ENCODE data around the gene DHDDS.

DHDDS gene

DNA sequence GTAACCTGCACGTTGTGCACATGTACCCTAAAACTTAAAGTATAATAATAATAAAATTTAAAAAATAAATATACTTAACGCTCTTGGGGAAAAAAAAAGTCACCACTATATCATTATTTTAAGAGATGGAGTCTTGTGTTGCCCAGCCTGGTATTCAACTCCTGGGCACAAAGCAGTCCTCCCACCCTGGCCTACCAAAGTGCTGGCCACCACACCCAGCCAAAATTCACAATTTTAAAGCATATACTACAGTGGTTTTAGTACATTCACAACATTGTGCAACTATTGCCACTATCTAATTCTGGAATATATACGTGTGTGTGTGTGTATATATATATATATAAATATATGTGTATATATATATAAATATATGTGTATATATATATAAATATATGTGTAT lies 46.0 kb downstream of the DHDDS start:
- no peak for DNase-seq (ENCODE audit: low spot score)
- in situ Hi-C loops (cut with MboI; ENCODE audit: low pct_unique_long_range_greater_than_20kb, low sequenced_read_pairs, unreplicated experiment) = no loop called here
- TF ChIP-seq, protein P1, sequence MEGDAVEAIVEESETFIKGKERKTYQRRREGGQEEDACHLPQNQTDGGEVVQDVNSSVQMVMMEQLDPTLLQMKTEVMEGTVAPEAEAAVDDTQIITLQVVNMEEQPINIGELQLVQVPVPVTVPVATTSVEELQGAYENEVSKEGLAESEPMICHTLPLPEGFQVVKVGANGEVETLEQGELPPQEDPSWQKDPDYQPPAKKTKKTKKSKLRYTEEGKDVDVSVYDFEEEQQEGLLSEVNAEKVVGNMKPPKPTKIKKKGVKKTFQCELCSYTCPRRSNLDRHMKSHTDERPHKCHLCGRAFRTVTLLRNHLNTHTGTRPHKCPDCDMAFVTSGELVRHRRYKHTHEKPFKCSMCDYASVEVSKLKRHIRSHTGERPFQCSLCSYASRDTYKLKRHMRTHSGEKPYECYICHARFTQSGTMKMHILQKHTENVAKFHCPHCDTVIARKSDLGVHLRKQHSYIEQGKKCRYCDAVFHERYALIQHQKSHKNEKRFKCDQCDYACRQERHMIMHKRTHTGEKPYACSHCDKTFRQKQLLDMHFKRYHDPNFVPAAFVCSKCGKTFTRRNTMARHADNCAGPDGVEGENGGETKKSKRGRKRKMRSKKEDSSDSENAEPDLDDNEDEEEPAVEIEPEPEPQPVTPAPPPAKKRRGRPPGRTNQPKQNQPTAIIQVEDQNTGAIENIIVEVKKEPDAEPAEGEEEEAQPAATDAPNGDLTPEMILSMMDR (IDR thresholded peaks at IDR 0.05; ENCODE audit: extremely low read depth, insufficient read depth, missing control alignments) = no peak

- in situ Hi-C loops (cut with MboI; ENCODE audit: low pct_unique_long_range_greater_than_20kb, low sequenced_read_pairs, unreplicated experiment) = no loop called here
- no peak for DNase-seq (ENCODE audit: low spot score)
- TF ChIP-seq, protein P1 (IDR thresholded peaks at IDR 0.05; ENCODE audit: extremely low read depth, insufficient read depth, missing control alignments) = no peak
Observed at GRCh38 chr1:26478988-26479387, 46.9 kb downstream of the DHDDS start.

- in situ Hi-C loops (cut with MboI; ENCODE audit: low pct_unique_long_range_greater_than_20kb, low sequenced_read_pairs, unreplicated experiment) = no loop called here
- TF ChIP-seq, protein P1 (IDR thresholded peaks at IDR 0.05; ENCODE audit: extremely low read depth, insufficient read depth, missing control alignments) = no peak
- no peak for DNase-seq (ENCODE audit: low spot score)
Observed at GRCh38 chr1:26482921-26483320, 50.8 kb downstream of the DHDDS start.

DNA sequence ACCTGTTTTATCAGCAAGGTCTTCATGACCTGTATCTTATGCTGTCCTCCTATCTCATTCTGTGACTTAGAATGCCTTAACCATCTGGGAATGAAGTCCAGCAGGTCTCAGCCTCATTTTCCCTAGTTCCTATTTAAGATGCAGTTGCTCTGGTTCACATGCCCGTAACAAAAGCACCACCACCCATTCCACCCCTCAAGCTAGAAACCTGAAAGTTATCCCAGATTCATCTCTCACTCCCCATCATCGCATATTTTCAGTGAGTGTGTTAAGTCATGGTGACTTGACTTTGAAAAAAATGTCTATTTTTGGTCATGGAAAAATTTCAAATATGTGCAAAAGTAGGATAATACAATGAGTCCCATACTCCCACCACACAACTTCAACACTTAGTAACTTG lies 51.9 kb downstream of the DHDDS start:
- in situ Hi-C loops (cut with MboI; ENCODE audit: low pct_unique_long_range_greater_than_20kb, low sequenced_read_pairs, unreplicated experiment) = no loop called here

GRCh38 chr1:26490155-26490554 lies 58.0 kb downstream of the DHDDS start:
- TF ChIP-seq, protein P1 (IDR thresholded peaks at IDR 0.05; ENCODE audit: extremely low read depth, insufficient read depth, missing control alignments) = no peak
- no peak for DNase-seq (ENCODE audit: low spot score)
- in situ Hi-C loops (cut with MboI; ENCODE audit: low pct_unique_long_range_greater_than_20kb, low sequenced_read_pairs, unreplicated experiment) = no loop called here

More for the DNA sequence above, 51.9 kb downstream of the DHDDS start:
- no peak for DNase-seq (ENCODE audit: low spot score)
- TF ChIP-seq, protein P1 (IDR thresholded peaks at IDR 0.05; ENCODE audit: extremely low read depth, insufficient read depth, missing control alignments) = no peak

DNA sequence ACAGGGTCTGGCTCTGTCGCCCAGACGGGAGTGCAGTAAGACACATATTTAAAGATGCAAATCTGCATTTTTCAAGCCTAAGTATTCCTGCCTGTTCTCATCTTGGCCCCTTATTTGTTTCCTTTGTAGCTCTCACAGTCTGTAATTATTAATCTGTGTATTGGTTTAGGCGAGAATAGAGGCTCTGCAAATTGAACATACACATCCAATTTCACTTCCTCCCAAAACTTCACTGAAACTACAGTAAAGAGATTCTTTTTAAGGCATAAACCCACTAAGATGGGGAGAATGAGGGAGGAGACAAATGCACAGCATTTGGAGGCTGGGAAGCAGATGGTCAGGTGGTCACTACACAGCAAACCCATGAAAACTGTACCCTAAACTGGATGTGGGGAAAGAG lies 61.1 kb downstream of the DHDDS start:
- in situ Hi-C loops (cut with MboI; ENCODE audit: low pct_unique_long_range_greater_than_20kb, low sequenced_read_pairs, unreplicated experiment) = no loop called here
- DNase-seq (ENCODE audit: low spot score) = no peak
- TF ChIP-seq, protein P1 (IDR thresholded peaks at IDR 0.05; ENCODE audit: extremely low read depth, insufficient read depth, missing control alignments) = no peak

- no peak for DNase-seq (ENCODE audit: low spot score)
- TF ChIP-seq, protein P1 (IDR thresholded peaks at IDR 0.05; ENCODE audit: extremely low read depth, insufficient read depth, missing control alignments) = no peak
- in situ Hi-C loops (cut with MboI; ENCODE audit: low pct_unique_long_range_greater_than_20kb, low sequenced_read_pairs, unreplicated experiment) = no loop called here
Observed at GRCh38 chr1:26493938-26494337, 61.8 kb downstream of the DHDDS start.

Measured in GM13977 (cell line).